GM18517 (cell line): ENCODE data around the gene PGAP6.
"Not testable (repeated sequence)": the region's sequence is repeated elsewhere in the genome, so short reads cannot be mapped to it uniquely, and the experiment has no call there.

ENCODE experiments used
- ATAC-seq: cut with Tn5 transposase; IDR thresholded peaks from one replicate; pipeline ENCODE4 v1.9.1; 2021; ENCODE audit warnings: mild to moderate bottlenecking, moderate library complexity; ENCODE audit not compliant: unreplicated experiment

Gene PGAP6

GRCh38 chr16:404971-405486 lies 23.3 kb upstream of the PGAP6 start:
- ATAC-seq: no peak

GRCh38 chr16:401468-402348 lies 19.9 kb upstream of the PGAP6 start, which contains the start of gene DECR2:
TSS of gene DECR2 (plus strand) at chr16:401885. CDS start at chr16:401964, 79 bp downstream.
- ATAC-seq: peak; percentile 52

- no peak for ATAC-seq
Measured at GRCh38 chr16:400061-400591, 18.3 kb upstream of the PGAP6 start.

GRCh38 chr16:399340-400019 lies 17.7 kb upstream of the PGAP6 start:
- no peak for ATAC-seq

- no peak for ATAC-seq
Measured at GRCh38 chr16:398561-399339, 17.0 kb upstream of the PGAP6 start.

- no peak for ATAC-seq
Measured at GRCh38 chr16:397736-398332, 16.1 kb upstream of the PGAP6 start.

- ATAC-seq: no peak
Measured at GRCh38 chr16:397135-397661, 15.4 kb upstream of the PGAP6 start, which contains the start of gene NME4. TSS of gene NME4 (plus strand) at chr16:397199. CDS start at chr16:397223, 24 bp downstream.

- ATAC-seq: no peak
Measured at GRCh38 chr16:396605-397004, 14.8 kb upstream of the PGAP6 start.

GRCh38 chr16:396199-396598 lies 14.4 kb upstream of the PGAP6 start:
- no peak for ATAC-seq

GRCh38 chr16:392450-393030 lies 10.8 kb upstream of the PGAP6 start:
- ATAC-seq: no peak

- no peak for ATAC-seq
Measured at GRCh38 chr16:391885-392335, 10.1 kb upstream of the PGAP6 start.

GRCh38 chr16:389352-389751 lies 7.6 kb upstream of the PGAP6 start:
- no peak for ATAC-seq

GRCh38 chr16:387761-388666 lies 6.2 kb upstream of the PGAP6 start:
- not testable (repeated sequence) for ATAC-seq

- ATAC-seq: no peak
Measured at GRCh38 chr16:386641-387156, 4.9 kb upstream of the PGAP6 start.

GRCh38 chr16:383326-384051 lies 1.7 kb upstream of the PGAP6 start:
- no peak for ATAC-seq

GRCh38 chr16:381012-381788 lies 578 bp downstream of the PGAP6 start:
- peak; percentile 33 for ATAC-seq

GRCh38 chr16:380762-381011 lies 1.1 kb downstream of the PGAP6 start:
- ATAC-seq: no peak
